ENCODE results near the gene GLT1D1.

DNA sequence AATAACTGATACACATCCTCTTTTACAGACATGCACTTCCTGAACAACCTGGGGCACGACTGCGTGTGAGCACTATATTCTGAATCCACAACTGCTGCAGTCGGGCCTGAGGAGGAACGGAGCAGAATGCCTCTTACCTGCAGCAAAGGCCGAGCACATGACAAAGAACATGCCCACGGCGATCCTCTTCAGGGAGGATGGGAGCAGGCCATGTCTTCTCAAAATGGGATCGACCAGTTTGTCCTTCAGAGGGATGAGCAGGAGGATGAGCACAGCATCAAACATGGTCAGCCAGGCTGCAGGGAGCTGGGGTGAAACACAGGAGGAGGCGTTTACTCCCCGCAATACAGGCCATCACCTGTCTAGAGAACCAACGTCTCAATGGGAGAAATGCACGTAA, 44.6 kb upstream of the GLT1D1 start:
- TF ChIP-seq CTCF (IDR thresholded peaks at IDR 0.05) = no peak
- TF ChIP-seq POLR2A (IDR thresholded peaks at IDR 0.05) = no peak

Data from Peyer's patch (tissue), 4 donors.